GM19395 (cell line): ENCODE data around the gene RHOB.
"Not testable (repeated sequence)": the region's sequence is repeated elsewhere in the genome, so short reads cannot be mapped to it uniquely, and the experiment has no call there.

Source experiments
- ATAC-seq: cut with Tn5 transposase; IDR thresholded peaks from one replicate; pipeline ENCODE4 v1.9.1; 2021; ENCODE audit warnings: mild to moderate bottlenecking, moderate library complexity; ENCODE audit not compliant: unreplicated experiment

Gene RHOB

DNA sequence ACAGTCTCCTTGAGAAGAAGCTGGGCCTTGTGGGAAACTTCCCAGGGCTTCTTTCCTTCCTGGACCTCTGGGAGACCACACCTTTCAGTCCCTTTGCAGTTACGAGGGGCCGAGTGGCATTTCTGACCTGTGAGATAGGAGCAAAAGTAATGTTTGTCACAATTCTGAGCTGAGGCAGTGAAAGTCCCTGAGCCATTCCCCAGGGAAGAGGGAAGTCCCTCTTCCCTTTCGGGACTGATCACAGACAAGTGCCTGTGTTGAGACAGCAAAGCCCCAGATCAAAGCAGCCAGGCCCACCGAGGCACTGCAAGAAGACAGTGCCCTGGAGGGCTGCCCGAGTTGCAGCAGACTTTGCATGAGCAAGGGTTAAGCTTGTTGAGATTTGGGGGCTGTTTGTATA, 41.9 kb downstream of the RHOB start:
- no peak for ATAC-seq

DNA sequence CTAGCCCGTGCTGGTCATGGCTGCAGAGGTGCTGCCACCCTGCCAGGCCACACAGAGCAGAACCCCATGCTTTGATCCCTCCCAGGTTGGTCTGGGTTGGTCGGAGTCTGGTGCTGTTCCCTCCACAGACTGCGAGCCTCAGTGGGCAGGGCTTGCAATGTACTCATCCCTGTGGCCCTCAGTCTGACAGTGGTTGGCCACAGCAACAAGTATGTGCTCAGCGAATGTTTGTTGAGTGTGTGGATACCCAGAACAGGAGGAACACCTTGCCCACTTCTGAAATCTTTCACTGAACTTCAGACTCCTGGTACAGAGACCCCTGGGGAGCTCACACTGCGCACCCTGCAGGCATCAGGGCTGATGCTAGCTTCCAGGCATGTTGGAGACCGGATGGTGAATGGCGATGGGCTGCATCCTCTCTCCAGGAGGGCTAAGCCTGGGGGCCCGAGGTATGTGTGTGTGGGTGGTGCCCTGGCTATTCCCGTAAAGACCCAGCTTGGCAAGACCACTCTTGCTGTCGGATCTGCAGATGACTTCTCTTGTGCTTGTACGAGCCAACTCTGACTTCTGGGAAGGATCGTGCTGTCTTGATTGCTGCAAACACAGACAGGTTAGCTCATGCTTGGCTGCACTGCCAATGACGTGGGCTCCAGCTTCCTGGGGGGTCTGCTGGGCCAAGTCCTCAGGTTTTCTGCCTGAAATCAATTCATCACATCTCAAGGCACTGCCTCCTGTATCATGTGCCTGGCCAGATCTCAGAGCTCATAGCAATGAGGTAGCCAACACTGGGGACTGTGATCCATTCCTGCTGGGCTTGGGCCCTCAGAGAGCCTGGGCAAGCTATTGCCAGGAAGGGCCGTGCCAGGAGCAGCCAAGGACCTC, 43.7 kb downstream of the RHOB start:
- no peak for ATAC-seq

DNA sequence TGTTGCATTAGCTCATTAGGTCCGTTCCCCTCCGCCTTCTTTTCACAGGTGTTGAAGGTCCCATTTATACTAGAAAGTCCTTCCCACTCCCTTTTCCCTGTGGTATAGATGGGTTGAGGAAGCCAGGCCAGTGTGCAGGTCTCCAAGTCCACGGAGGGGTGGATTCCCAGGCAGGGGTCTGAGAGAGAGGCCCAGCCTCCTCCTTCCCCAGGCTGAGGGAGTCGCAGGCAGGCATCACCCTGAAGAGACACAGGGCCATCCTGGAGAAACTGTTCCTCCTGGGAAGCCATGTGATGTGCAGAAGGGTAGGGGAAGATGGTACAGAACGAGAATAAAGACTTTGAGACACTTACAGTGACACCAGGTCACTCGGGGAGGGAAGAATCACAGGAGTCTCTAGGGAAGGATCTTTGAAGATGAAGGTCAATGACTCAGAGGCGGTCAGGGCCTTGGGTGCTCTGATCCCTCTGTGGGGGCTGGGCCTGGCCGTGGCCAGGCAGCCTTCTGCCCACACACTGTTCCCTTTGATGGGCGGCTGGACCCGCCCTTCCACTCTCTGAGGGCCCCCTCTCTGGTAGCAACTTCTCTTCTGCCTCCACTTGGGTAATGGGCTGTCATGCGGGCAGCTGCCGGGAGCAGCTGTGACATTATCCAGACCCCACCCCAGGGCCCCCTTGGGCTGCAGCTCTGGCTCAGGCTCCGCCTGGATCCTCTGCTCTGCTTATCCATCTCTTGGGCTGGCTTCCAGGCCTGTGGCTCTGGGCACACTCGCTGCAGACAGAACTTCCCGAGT, 45.1 kb downstream of the RHOB start:
- no peak for ATAC-seq

DNA sequence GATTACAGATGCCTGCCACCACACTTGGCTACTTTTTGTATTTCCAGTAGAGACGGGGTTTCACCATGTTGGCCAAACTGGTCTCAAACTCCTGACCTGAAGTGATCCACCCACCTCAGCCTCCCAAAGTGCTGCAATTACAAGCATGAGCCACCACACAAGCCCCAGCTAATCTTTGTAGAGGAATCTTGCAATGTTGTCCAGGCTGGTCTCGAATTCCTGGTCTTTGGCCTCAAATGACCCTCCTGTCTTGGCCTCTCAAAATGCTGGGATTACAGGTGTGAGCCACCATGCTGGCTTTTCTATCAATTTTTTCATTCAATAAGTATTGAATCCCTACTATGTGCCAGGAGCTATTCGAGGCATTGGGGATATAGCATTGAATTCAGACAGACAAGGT, 46.2 kb downstream of the RHOB start:
- not testable (repeated sequence) for ATAC-seq

DNA sequence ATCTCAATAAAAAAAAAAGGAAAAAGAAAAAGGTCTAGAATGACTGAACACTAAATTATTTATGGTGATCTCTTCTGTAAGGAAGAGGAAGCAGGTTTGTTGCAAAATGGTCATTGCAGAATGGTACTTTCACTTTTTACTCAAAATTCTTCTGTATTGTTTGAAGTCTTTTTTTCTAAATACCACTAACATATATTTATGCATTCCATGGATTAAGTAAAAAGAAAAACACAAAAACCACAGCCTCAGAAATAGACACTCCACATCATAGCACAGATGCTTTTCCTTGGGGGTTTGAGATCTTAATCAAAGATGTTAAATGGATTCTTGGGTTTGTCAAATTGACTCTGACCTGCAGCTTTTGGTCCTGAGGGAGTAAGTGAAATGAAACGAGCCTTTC, 47.4 kb downstream of the RHOB start:
- no peak for ATAC-seq

DNA sequence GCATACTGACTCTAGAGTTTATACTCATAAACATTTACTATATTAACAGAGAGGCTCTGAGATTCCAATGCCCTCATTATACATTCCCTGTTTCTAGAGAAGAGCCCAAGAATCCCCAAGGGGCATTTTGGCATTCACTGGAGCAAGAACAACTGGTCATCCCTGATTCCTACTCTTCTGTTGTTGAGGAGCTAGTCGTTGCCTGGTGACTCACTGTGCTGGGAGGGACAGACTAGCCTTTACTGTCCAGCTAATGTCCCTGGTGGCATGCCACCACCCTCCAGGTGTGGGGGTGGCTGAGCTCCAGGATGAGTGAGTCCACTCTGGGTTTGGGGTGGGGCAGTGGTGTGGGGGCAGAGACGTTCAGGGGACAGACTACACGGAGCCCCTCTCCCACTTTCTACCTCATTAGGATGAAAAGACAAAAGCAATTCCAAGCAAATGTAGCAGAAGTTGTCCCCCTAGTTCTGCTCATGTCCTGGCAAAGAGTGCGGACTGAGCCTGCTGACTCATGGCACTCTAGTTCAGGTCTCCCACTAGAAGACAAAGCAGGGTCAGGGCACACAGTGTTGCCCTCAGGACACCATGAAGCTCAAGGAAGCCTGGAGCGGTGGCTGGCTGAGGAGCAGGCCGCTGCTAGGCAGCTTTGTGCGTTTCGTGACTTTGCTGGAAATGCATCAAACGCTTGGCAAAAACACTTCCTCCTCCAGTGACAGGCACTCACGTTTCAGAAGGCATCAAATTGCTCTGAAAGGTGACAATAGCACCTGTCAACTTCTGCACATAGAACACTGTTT, 49.4 kb downstream of the RHOB start:
- ATAC-seq, result no peak

DNA sequence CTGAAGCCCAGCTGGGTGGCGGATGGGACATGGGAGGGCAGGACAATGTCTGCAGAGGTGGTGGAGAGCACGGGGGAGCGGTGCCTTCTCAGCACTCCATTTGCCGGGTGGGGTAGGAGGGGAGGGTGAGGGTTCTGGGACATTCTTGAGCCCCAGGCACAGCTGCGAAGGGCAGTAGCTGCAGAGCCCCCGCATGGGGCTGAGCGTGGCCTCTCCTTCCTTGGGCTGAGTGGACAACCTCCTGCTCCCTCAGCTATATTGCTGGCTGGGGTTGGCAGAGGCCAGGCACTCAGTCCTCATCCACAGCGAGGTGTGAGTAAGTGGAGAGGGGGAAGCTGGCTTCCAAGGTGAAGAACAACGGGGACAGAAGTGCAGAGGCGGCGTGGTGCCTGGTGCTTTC, 50.1 kb downstream of the RHOB start:
- no peak for ATAC-seq
